ENCODE results near the gene NPM1.

- TF ChIP-seq CTCF (IDR thresholded peaks at IDR 0.05), result no peak
- no peak for TF ChIP-seq POLR2A (IDR thresholded peaks at IDR 0.05)
Observed at GRCh38 chr5:171386861-171387344, 746 bp upstream of the NPM1 start.
